GM21786 (cell line): Measurements from ENCODE around the gene RHBDL3.
A peak's percentile ranks its signal among the peaks of the same experiment; 100 is the strongest.
"Not testable (repeated sequence)": the region's sequence is repeated elsewhere in the genome, so short reads cannot be mapped to it uniquely, and the experiment has no call there.

Source experiments
- ATAC-seq: cut with Tn5 transposase; IDR thresholded peaks from one replicate; pipeline ENCODE4 v1.9.1; 2021; ENCODE audit not compliant: unreplicated experiment

Gene RHBDL3

GRCh38 chr17:32323046-32323445, 57.4 kb downstream of the RHBDL3 start:
- ATAC-seq: no peak

- ATAC-seq: no peak
Observed at GRCh38 chr17:32323811-32324491, 58.3 kb downstream of the RHBDL3 start.

GRCh38 chr17:32327911-32328310, 62.3 kb downstream of the RHBDL3 start:
- ATAC-seq: no peak

GRCh38 chr17:32330147-32330546, 64.5 kb downstream of the RHBDL3 start:
- ATAC-seq: no peak

GRCh38 chr17:32331243-32332040, 65.8 kb downstream of the RHBDL3 start:
- ATAC-seq: no peak

- ATAC-seq: no peak
Observed at GRCh38 chr17:32333187-32333586, 67.6 kb downstream of the RHBDL3 start.

GRCh38 chr17:32335046-32335445, 69.4 kb downstream of the RHBDL3 start:
- no peak for ATAC-seq

GRCh38 chr17:32335687-32336086, 70.1 kb downstream of the RHBDL3 start:
- ATAC-seq: no peak

- no peak for ATAC-seq
Observed at GRCh38 chr17:32341141-32341856, 75.7 kb downstream of the RHBDL3 start.

- ATAC-seq: peak; percentile 83
Observed at GRCh38 chr17:32341857-32342602, 76.4 kb downstream of the RHBDL3 start, which contains the start of gene C17orf75. Gene C17orf75, minus strand, starts transcription at chr17:32342173. Its CDS starts 34 bp downstream, at chr17:32342139.

GRCh38 chr17:32342603-32343325, 77.1 kb downstream of the RHBDL3 start:
- no peak for ATAC-seq

GRCh38 chr17:32345951-32346600, 80.4 kb downstream of the RHBDL3 start:
- no peak for ATAC-seq

- no peak for ATAC-seq
Observed at GRCh38 chr17:32348483-32348800, 82.8 kb downstream of the RHBDL3 start.

GRCh38 chr17:32349503-32349853, 83.8 kb downstream of the RHBDL3 start:
- ATAC-seq: no peak

- peak; percentile 85 for ATAC-seq
Observed at GRCh38 chr17:32349854-32350665, 84.4 kb downstream of the RHBDL3 start, which contains the start of gene ZNF207. Gene ZNF207, plus strand, starts transcription at chr17:32350157. Its CDS starts 129 bp downstream, at chr17:32350286.

- ATAC-seq: peak; percentile 14
Observed at GRCh38 chr17:32350666-32351418, 85.2 kb downstream of the RHBDL3 start.

- ATAC-seq: not testable (repeated sequence)
Observed at GRCh38 chr17:32352734-32353133, 87.1 kb downstream of the RHBDL3 start.

- ATAC-seq: no peak
Observed at GRCh38 chr17:32355649-32356377, 90.2 kb downstream of the RHBDL3 start.
